Parathyroid adenoma (tissue), 2 donors: ENCODE measurements around the gene SETD1B.

Source experiments
- H2AFZ ChIP-seq: fragments of 300-600 bp; sonication (generic); one replicate; pipeline ENCODE4 v1.7.0; 2017; ENCODE audit warnings: antibody characterized with exemption, mild to moderate bottlenecking
- H3K27ac ChIP-seq: fragments of 300-600 bp; sonication (generic); one replicate; pipeline ENCODE4 v1.7.0; 2017
- H3K27me3 ChIP-seq: fragments of 300-600 bp; sonication (generic); one replicate; pipeline ENCODE4 v1.7.0; 2017; ENCODE audit warnings: low read length; ENCODE audit not compliant: control insufficient read depth, insufficient read depth
- H3K36me3 ChIP-seq: fragments of 300-600 bp; sonication (generic); one replicate; pipeline ENCODE4 v1.7.0; 2017; ENCODE audit warnings: low read length; ENCODE audit not compliant: control insufficient read depth, insufficient read depth
- H3K4me1 ChIP-seq: fragments of 300-600 bp; sonication (generic); one replicate; pipeline ENCODE4 v1.7.0; 2017; ENCODE audit warnings: control low read depth
- H3K4me2 ChIP-seq: fragments of 300-600 bp; sonication (generic); one replicate; pipeline ENCODE4 v1.7.0; 2017; ENCODE audit warnings: low read length
- H3K4me3 ChIP-seq: fragments of 300-600 bp; sonication (generic); one replicate; pipeline ENCODE4 v1.7.0; 2017; ENCODE audit warnings: low read depth, low read length
- H3K79me2 ChIP-seq: fragments of 300-600 bp; sonication (generic); one replicate; pipeline ENCODE4 v1.7.0; 2017; ENCODE audit warnings: control low read depth
- H3K9ac ChIP-seq: fragments of 300-600 bp; sonication (generic); one replicate; pipeline ENCODE4 v1.7.0; 2017; ENCODE audit warnings: mild to moderate bottlenecking
- H3K9me3 ChIP-seq: fragments of 300-600 bp; sonication (generic); one replicate; pipeline ENCODE4 v1.7.0; 2017; ENCODE audit warnings: low read length; ENCODE audit not compliant: control insufficient read depth
- CTCF ChIP-seq: fragments of 300-600 bp; sonication (generic); IDR thresholded peaks from one replicate; pipeline ENCODE4 v1.7.0; 2017; ENCODE audit warnings: antibody characterized with exemption, mild to moderate bottlenecking
- donor health status: primary hyperparathyroidism.

SETD1B gene

GRCh38 chr12:121801595-121802484, 2.0 kb upstream of the SETD1B start:
- H3K9me3 ChIP-seq: no peaks in the 10 kb centered on the region
- peak overlapping the region; percentile 100 for H3K27ac ChIP-seq
- H3K27me3 ChIP-seq: no peaks in the 10 kb centered on the region
- peak overlapping the region; percentile 99 for H3K4me2 ChIP-seq
- TF ChIP-seq CTCF: no peak
- peak overlapping the region; percentile 88 for H3K9ac ChIP-seq
- H3K4me3 ChIP-seq: peak overlapping the region; percentile 95
- peaks cover 28% of the 10 kb centered on the region for H3K4me1 ChIP-seq
- H3K36me3 ChIP-seq: no peaks in the 10 kb centered on the region
- H2AFZ ChIP-seq: peak overlapping the region; percentile 42
- peaks cover 17% of the 10 kb centered on the region for H3K79me2 ChIP-seq

- Histone ChIP-seq H3K36me3 (no peaks in the 10 kb centered on the region), H3K4me3 (peak overlapping the region; percentile 95), H3K9ac (peak overlapping the region; percentile 88), H3K4me1 (peaks cover 28% of the 10 kb centered on the region), H3K4me2 (peak overlapping the region; percentile 99), H3K9me3 (no peaks in the 10 kb centered on the region), H3K79me2 (peaks cover 21% of the 10 kb centered on the region), H3K27ac (peak overlapping the region; percentile 100), H3K27me3 (no peaks in the 10 kb centered on the region), H2AFZ (no peak overlapping the region)
- no peak for TF ChIP-seq CTCF
Observed at GRCh38 chr12:121802485-121802842, 1.3 kb upstream of the SETD1B start.

GRCh38 chr12:121802843-121803698, 738 bp upstream of the SETD1B start:
- H2AFZ ChIP-seq: peak overlapping the region; percentile 86
- no peaks in the 10 kb centered on the region for H3K27me3 ChIP-seq
- H3K27ac ChIP-seq: peak overlapping the region; percentile 100
- peaks cover 22% of the 10 kb centered on the region for H3K4me1 ChIP-seq
- TF ChIP-seq CTCF: peak; percentile 20
- H3K9ac ChIP-seq: peak overlapping the region; percentile 88
- no peaks in the 10 kb centered on the region for H3K36me3 ChIP-seq
- peak overlapping the region; percentile 95 for H3K4me3 ChIP-seq
- peak overlapping the region; percentile 99 for H3K4me2 ChIP-seq
- no peaks in the 10 kb centered on the region for H3K9me3 ChIP-seq
- H3K79me2 ChIP-seq: peaks cover 24% of the 10 kb centered on the region

GRCh38 chr12:121804417-121805111, 755 bp downstream of the SETD1B start:
- Histone ChIP-seq H3K4me2 (peak overlapping the region; percentile 78), H3K9ac (peak overlapping the region; percentile 73), H3K9me3 (no peaks in the 10 kb centered on the region), H3K36me3 (no peaks in the 10 kb centered on the region), H2AFZ (peak overlapping the region; percentile 52), H3K4me3 (peak overlapping the region; percentile 68), H3K79me2 (peaks cover 28% of the 10 kb centered on the region), H3K27ac (peak overlapping the region; percentile 70), H3K27me3 (no peaks in the 10 kb centered on the region), H3K4me1 (peaks cover 9% of the 10 kb centered on the region)
- TF ChIP-seq CTCF: no peak
